Measurements from ENCODE around the gene FSTL4. TPM values are rescaled to one million over a fixed set of nuclear protein-coding genes. Genes with fewer than 3 reads are reported as not detected.

FSTL4 gene
- total and polyA plus RNA-seq, 2 of the 13 experiments (the other 11 are each of a cell fraction or from before 2014, with no cell fraction given): 2.1 to 3.0 TPM

DNA sequence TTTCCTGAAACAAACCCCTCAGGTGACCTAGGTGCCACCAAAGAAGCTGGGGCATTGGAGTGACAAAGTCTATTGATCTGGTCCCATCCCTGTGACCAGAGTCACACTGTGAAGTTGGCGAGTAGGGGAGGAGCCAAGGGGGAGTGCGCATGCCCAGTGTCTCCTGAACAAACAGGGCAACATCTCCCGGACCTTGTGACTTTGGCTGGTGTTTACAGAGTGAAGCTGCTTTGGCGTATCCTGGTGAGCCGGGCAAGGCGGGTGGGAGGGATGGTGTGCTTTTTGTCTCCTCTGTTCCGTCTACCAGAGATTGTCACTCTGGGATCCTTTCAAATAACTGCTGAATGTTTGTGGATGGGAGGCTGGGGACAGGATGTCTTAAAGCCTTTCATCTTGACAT lies 356.1 kb downstream of the FSTL4 start (continued):
- TF ChIP-seq XBP1 (CRISPR knock-in tag; IDR thresholded peaks at IDR 0.05): no peak
- TF ChIP-seq, protein P1, sequence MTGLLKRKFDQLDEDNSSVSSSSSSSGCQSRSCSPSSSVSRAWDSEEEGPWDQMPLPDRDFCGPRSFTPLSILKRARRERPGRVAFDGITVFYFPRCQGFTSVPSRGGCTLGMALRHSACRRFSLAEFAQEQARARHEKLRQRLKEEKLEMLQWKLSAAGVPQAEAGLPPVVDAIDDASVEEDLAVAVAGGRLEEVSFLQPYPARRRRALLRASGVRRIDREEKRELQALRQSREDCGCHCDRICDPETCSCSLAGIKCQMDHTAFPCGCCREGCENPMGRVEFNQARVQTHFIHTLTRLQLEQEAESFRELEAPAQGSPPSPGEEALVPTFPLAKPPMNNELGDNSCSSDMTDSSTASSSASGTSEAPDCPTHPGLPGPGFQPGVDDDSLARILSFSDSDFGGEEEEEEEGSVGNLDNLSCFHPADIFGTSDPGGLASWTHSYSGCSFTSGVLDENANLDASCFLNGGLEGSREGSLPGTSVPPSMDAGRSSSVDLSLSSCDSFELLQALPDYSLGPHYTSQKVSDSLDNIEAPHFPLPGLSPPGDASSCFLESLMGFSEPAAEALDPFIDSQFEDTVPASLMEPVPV (CRISPR knock-in tag; IDR thresholded peaks at IDR 0.05): no peak
- TF ChIP-seq, protein P2, sequence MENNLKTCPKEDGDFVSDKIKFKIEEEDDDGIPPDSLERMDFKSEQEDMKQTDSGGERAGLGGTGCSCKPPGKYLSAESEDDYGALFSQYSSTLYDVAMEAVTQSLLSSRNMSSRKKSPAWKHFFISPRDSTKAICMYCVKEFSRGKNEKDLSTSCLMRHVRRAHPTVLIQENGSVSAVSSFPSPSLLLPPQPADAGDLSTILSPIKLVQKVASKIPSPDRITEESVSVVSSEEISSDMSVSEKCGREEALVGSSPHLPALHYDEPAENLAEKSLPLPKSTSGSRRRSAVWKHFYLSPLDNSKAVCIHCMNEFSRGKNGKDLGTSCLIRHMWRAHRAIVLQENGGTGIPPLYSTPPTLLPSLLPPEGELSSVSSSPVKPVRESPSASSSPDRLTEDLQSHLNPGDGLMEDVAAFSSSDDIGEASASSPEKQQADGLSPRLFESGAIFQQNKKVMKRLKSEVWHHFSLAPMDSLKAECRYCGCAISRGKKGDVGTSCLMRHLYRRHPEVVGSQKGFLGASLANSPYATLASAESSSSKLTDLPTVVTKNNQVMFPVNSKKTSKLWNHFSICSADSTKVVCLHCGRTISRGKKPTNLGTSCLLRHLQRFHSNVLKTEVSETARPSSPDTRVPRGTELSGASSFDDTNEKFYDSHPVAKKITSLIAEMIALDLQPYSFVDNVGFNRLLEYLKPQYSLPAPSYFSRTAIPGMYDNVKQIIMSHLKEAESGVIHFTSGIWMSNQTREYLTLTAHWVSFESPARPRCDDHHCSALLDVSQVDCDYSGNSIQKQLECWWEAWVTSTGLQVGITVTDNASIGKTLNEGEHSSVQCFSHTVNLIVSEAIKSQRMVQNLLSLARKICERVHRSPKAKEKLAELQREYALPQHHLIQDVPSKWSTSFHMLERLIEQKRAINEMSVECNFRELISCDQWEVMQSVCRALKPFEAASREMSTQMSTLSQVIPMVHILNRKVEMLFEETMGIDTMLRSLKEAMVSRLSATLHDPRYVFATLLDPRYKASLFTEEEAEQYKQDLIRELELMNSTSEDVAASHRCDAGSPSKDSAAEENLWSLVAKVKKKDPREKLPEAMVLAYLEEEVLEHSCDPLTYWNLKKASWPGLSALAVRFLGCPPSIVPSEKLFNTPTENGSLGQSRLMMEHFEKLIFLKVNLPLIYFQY (CRISPR knock-in tag; IDR thresholded peaks at IDR 0.05; ENCODE audit: borderline replicate concordance): no peak
- TF ChIP-seq, protein P3, sequence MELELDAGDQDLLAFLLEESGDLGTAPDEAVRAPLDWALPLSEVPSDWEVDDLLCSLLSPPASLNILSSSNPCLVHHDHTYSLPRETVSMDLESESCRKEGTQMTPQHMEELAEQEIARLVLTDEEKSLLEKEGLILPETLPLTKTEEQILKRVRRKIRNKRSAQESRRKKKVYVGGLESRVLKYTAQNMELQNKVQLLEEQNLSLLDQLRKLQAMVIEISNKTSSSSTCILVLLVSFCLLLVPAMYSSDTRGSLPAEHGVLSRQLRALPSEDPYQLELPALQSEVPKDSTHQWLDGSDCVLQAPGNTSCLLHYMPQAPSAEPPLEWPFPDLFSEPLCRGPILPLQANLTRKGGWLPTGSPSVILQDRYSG (CRISPR knock-in tag; IDR thresholded peaks at IDR 0.05): no peak
- 0 out of 2 replicates have a peak, but pooled peaks have one; percentile 26 for TF ChIP-seq ZNF605 (CRISPR knock-in tag; IDR thresholded peaks at IDR 0.05)
- TF ChIP-seq, protein P4, sequence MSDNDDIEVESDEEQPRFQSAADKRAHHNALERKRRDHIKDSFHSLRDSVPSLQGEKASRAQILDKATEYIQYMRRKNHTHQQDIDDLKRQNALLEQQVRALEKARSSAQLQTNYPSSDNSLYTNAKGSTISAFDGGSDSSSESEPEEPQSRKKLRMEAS (IDR thresholded peaks at IDR 0.05): no peak
- TF ChIP-seq SP4 (CRISPR knock-in tag; IDR thresholded peaks at IDR 0.05): no peak
- peak; percentile 74 for TF ChIP-seq HDAC1 (CRISPR knock-in tag; IDR thresholded peaks at IDR 0.05)
- 0 out of 2 replicates have a peak, but pooled peaks have one; percentile 47 for TF ChIP-seq ZNF33B (CRISPR knock-in tag; IDR thresholded peaks at IDR 0.05)
- TF ChIP-seq NFYB (CRISPR knock-in tag; IDR thresholded peaks at IDR 0.05): no peak
- TF ChIP-seq FOXO1 (CRISPR knock-in tag; IDR thresholded peaks at IDR 0.05): peak; percentile 59; the same call in 1 of the 2 replicates
- peak; percentile 46; the same call in 1 of the 2 replicates for TF ChIP-seq KDM1A (CRISPR knock-in tag; IDR thresholded peaks at IDR 0.05)
- 0 out of 2 replicates have a peak, but pooled peaks have one; percentile 45 for TF ChIP-seq ZNF598 (CRISPR knock-in tag; IDR thresholded peaks at IDR 0.05; ENCODE audit: borderline replicate concordance)
- no peak for TF ChIP-seq BORCS8-MEF2B (CRISPR knock-in tag; IDR thresholded peaks at IDR 0.05)
- TF ChIP-seq, protein P5, sequence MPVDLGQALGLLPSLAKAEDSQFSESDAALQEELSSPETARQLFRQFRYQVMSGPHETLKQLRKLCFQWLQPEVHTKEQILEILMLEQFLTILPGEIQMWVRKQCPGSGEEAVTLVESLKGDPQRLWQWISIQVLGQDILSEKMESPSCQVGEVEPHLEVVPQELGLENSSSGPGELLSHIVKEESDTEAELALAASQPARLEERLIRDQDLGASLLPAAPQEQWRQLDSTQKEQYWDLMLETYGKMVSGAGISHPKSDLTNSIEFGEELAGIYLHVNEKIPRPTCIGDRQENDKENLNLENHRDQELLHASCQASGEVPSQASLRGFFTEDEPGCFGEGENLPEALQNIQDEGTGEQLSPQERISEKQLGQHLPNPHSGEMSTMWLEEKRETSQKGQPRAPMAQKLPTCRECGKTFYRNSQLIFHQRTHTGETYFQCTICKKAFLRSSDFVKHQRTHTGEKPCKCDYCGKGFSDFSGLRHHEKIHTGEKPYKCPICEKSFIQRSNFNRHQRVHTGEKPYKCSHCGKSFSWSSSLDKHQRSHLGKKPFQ (CRISPR knock-in tag; IDR thresholded peaks at IDR 0.05; ENCODE audit: insufficient replicate concordance): no peak
- TF ChIP-seq, protein P6, sequence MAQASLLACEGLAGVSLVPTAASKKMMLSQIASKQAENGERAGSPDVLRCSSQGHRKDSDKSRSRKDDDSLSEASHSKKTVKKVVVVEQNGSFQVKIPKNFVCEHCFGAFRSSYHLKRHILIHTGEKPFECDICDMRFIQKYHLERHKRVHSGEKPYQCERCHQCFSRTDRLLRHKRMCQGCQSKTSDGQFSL (CRISPR knock-in tag; IDR thresholded peaks at IDR 0.05): no peak
- no peak for TF ChIP-seq CBX1 (IDR thresholded peaks at IDR 0.05; ENCODE audit: low read depth)
- TF ChIP-seq, protein P7, sequence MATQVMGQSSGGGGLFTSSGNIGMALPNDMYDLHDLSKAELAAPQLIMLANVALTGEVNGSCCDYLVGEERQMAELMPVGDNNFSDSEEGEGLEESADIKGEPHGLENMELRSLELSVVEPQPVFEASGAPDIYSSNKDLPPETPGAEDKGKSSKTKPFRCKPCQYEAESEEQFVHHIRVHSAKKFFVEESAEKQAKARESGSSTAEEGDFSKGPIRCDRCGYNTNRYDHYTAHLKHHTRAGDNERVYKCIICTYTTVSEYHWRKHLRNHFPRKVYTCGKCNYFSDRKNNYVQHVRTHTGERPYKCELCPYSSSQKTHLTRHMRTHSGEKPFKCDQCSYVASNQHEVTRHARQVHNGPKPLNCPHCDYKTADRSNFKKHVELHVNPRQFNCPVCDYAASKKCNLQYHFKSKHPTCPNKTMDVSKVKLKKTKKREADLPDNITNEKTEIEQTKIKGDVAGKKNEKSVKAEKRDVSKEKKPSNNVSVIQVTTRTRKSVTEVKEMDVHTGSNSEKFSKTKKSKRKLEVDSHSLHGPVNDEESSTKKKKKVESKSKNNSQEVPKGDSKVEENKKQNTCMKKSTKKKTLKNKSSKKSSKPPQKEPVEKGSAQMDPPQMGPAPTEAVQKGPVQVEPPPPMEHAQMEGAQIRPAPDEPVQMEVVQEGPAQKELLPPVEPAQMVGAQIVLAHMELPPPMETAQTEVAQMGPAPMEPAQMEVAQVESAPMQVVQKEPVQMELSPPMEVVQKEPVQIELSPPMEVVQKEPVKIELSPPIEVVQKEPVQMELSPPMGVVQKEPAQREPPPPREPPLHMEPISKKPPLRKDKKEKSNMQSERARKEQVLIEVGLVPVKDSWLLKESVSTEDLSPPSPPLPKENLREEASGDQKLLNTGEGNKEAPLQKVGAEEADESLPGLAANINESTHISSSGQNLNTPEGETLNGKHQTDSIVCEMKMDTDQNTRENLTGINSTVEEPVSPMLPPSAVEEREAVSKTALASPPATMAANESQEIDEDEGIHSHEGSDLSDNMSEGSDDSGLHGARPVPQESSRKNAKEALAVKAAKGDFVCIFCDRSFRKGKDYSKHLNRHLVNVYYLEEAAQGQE (IDR thresholded peaks at IDR 0.05; ENCODE audit: borderline replicate concordance in 1 of 2, low read depth in 1 of 2, low read length in 2 of 2): no peak

All from HepG2 (cell line).